Measurements from ENCODE around the gene KIAA0586. TPM values are rescaled to one million over a fixed set of nuclear protein-coding genes. Genes with fewer than 3 reads are reported as not detected.

KIAA0586 gene
- total and polyA plus RNA-seq, 2 of the 4 experiments (the other 2 are of a cell fraction) = 9.4 to 36.7 TPM

DNA sequence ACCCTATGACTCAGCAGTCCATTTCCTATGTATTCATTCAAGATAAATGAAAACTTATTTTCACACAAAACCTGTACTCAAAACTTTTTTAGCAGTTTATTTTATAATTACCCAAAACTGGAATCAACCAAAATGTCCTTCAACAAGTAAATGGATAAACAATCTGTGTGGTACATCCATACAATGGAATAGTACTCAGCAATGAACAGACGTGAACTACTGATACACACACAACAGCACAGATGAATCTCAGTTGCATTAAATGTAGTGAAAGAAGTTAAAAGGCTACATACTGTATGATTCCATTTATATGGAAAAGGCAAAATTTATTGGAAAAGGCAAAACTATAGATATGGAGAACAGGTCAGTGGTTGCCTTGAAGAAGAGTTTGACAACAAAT is 90.1 kb downstream of the KIAA0586 start:
- dilution Hi-C loops (cut with HindIII; ENCODE audit: low sequenced_read_pairs, unreplicated experiment) = no loop called here
- no peak overlapping the region for H2BK5ac ChIP-seq (ENCODE audit: low read depth, low read length, poor library complexity, severe bottlenecking)
- no peak overlapping the region for H2BK15ac ChIP-seq (ENCODE audit: low read depth, low read length)
- 0 out of 4 replicates have a peak, but pooled peaks cover 0 to 3% of the 10 kb centered on the region in 2 experiments for H3K79me1 ChIP-seq (ENCODE audit: low read depth in 1 of 2, low read length in 2 of 2)
- H3K4me1 ChIP-seq (ENCODE audit: control insufficient read depth, insufficient read depth, low read length) = no peaks in the 10 kb centered on the region
- no peak overlapping the region for H4K8ac ChIP-seq (ENCODE audit: low read depth in 2 of 2, low read length in 2 of 2)
- H3K14ac ChIP-seq (replicated peaks; ENCODE audit: low read depth, low read length) = no peak overlapping the region
- in situ Hi-C loops (cut with MboI; ENCODE audit: low sequenced_read_pairs) = no loop called here
- CTCF ChIA-PET = no interaction called here
- no peak overlapping the region for H3K23ac ChIP-seq (ENCODE audit: low read depth, low read length)
- no peak overlapping the region for H2BK20ac ChIP-seq (ENCODE audit: low read depth, low read length)
- H3K9me3 ChIP-seq (ENCODE audit: control insufficient read depth, insufficient read depth, low read length) = no peaks in the 10 kb centered on the region
- no peak overlapping the region for H3K9ac ChIP-seq (ENCODE audit: low read depth, low read length)
- ATAC-seq (ENCODE audit: low read depth) (no peak), DNase-seq (no peak)
- no peak overlapping the region for H3K4ac ChIP-seq (ENCODE audit: low read depth, low read length)
- H4K20me1 ChIP-seq (ENCODE audit: insufficient read depth, low read length) = no peaks in the 10 kb centered on the region
- no peak overlapping the region for H3K4me3 ChIP-seq (ENCODE audit: insufficient read depth, low read depth, low read length)
- no peaks in the 10 kb centered on the region for H3K9me1 ChIP-seq (ENCODE audit: insufficient read depth, low read length)
- no CpG with 5 or more reads among the region's 1 CpG for WGBS, 2 experiments (ENCODE audit: extremely low coverage in 2 of 2, insufficient read length in 1 of 2)
- no peaks in the 10 kb centered on the region for H3K27me3 ChIP-seq (ENCODE audit: control insufficient read depth, insufficient read depth, low read length)
- H2AK9ac ChIP-seq (replicated peaks; ENCODE audit: low read depth, low read length, poor library complexity) = no peak overlapping the region
- H3K36me3 ChIP-seq (ENCODE audit: control insufficient read depth, insufficient read depth, low read length) = peaks cover 5% of the 10 kb centered on the region
- H4K5ac ChIP-seq (ENCODE audit: low read depth, low read length) = no peak overlapping the region
- no peak overlapping the region for H4K91ac ChIP-seq (ENCODE audit: insufficient read depth, low read depth, low read length)
- H2BK120ac ChIP-seq (ENCODE audit: low read depth, low read length) = no peak overlapping the region
- TF ChIP-seq CHD1 (IDR thresholded peaks at IDR 0.05; ENCODE audit: low read depth, low read length) = no peak
- TF ChIP-seq, protein P1, sequence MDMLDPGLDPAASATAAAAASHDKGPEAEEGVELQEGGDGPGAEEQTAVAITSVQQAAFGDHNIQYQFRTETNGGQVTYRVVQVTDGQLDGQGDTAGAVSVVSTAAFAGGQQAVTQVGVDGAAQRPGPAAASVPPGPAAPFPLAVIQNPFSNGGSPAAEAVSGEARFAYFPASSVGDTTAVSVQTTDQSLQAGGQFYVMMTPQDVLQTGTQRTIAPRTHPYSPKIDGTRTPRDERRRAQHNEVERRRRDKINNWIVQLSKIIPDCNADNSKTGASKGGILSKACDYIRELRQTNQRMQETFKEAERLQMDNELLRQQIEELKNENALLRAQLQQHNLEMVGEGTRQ (IDR thresholded peaks at IDR 0.05; ENCODE audit: low read depth, low read length) = no peak
- TF ChIP-seq, protein P2, sequence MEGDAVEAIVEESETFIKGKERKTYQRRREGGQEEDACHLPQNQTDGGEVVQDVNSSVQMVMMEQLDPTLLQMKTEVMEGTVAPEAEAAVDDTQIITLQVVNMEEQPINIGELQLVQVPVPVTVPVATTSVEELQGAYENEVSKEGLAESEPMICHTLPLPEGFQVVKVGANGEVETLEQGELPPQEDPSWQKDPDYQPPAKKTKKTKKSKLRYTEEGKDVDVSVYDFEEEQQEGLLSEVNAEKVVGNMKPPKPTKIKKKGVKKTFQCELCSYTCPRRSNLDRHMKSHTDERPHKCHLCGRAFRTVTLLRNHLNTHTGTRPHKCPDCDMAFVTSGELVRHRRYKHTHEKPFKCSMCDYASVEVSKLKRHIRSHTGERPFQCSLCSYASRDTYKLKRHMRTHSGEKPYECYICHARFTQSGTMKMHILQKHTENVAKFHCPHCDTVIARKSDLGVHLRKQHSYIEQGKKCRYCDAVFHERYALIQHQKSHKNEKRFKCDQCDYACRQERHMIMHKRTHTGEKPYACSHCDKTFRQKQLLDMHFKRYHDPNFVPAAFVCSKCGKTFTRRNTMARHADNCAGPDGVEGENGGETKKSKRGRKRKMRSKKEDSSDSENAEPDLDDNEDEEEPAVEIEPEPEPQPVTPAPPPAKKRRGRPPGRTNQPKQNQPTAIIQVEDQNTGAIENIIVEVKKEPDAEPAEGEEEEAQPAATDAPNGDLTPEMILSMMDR (conservative IDR thresholded peaks at IDR 0.05; ENCODE audit: low read depth, low read length) = no peak
- TF ChIP-seq POLR2A (IDR thresholded peaks at IDR 0.05; ENCODE audit: low read depth, low read length) = no peak
- no peak for TF ChIP-seq CEBPB (IDR thresholded peaks at IDR 0.05; ENCODE audit: low read depth, low read length)
- no peak for TF ChIP-seq FOS (IDR thresholded peaks at IDR 0.05; ENCODE audit: low read depth, low read length)
- TF ChIP-seq RFX5 (IDR thresholded peaks at IDR 0.05; ENCODE audit: low read depth, low read length) = no peak
- TF ChIP-seq NFE2L2 (IDR thresholded peaks at IDR 0.05; ENCODE audit: low read depth, low read length) = no peak
- TF ChIP-seq RCOR1 (IDR thresholded peaks at IDR 0.05; ENCODE audit: insufficient replicate concordance, low read length) = no peak
- TF ChIP-seq MAFK (IDR thresholded peaks at IDR 0.05; ENCODE audit: low read depth, low read length) = no peak
- no peak for TF ChIP-seq RAD21 (IDR thresholded peaks at IDR 0.05; ENCODE audit: low read length)
- H3K27ac ChIP-seq (ENCODE audit: insufficient read depth, low read length) = no peak overlapping the region
- no TSS peak for BruUV-seq (replicated peaks)
- no peak overlapping the region for H2AFZ ChIP-seq (replicated peaks; ENCODE audit: low read length, poor library complexity)
- POLR2A ChIA-PET (ENCODE audit: unreplicated experiment) = no interaction called here
- no peak overlapping the region for H3K4me2 ChIP-seq (ENCODE audit: low read depth, low read length)
- intact Hi-C loops (cut with micrococcal nuclease) = no loop called here
- no peak overlapping the region for H2AK5ac ChIP-seq (ENCODE audit: low read depth, low read length)
- no peak overlapping the region for H3K18ac ChIP-seq (ENCODE audit: low read depth, low read length)
- H3K56ac ChIP-seq (ENCODE audit: extremely low read depth, insufficient read depth, low read length) = no peak overlapping the region

Measured in IMR-90 (cell line).